GM19351 (cell line): ENCODE measurements around the gene IL17RC.
A peak's percentile ranks its signal among the peaks of the same experiment; 100 is the strongest.
"Not testable (repeated sequence)": the region's sequence is repeated elsewhere in the genome, so short reads cannot be mapped to it uniquely, and the experiment has no call there.

ENCODE experiments used
- ATAC-seq: cut with Tn5 transposase; IDR thresholded peaks from one replicate; pipeline ENCODE4 v1.9.1; 2021; ENCODE audit warnings: mild to moderate bottlenecking, moderate library complexity; ENCODE audit not compliant: unreplicated experiment

Gene IL17RC, protein sequence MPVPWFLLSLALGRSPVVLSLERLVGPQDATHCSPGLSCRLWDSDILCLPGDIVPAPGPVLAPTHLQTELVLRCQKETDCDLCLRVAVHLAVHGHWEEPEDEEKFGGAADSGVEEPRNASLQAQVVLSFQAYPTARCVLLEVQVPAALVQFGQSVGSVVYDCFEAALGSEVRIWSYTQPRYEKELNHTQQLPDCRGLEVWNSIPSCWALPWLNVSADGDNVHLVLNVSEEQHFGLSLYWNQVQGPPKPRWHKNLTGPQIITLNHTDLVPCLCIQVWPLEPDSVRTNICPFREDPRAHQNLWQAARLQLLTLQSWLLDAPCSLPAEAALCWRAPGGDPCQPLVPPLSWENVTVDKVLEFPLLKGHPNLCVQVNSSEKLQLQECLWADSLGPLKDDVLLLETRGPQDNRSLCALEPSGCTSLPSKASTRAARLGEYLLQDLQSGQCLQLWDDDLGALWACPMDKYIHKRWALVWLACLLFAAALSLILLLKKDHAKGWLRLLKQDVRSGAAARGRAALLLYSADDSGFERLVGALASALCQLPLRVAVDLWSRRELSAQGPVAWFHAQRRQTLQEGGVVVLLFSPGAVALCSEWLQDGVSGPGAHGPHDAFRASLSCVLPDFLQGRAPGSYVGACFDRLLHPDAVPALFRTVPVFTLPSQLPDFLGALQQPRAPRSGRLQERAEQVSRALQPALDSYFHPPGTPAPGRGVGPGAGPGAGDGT

DNA sequence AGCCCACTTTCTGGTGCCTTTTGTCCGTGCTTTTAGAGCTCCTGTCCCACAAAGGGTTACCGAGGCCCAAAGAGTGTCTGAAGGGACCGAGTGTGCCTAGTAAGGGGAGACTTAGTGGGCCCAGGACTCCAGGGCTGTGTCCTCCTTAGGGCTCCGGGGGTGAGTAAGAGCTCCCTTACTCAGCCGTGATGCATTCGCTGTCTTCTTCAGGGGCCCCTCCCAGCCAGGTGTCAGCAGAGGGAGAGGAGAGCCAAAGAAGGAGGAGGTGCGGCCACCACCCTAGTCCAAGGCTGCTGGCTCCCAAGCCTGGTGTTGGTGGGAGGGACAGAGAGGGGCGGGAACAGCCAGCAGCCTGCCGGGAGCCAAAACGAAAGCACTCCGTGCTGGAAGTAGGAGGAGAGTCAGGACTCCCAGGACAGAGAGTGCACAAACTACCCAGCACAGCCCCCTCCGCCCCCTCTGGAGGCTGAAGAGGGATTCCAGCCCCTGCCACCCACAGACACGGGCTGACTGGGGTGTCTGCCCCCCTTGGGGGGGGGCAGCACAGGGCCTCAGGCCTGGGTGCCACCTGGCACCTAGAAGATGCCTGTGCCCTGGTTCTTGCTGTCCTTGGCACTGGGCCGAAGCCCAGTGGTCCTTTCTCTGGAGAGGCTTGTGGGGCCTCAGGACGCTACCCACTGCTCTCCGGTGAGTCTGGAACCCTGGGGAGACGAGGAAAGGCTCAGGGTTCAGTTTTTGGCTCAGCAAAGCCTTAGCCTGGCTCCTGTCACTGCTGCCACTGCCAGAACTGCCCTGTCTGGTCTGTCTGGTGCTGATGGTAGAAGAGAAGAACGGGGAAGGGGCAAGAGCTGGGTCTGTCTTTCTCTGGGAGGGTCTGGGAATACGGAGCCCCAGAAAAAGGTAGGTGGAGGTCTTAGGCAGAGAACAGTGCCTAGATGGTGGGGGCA, at the start of gene IL17RC:
IL17RC (plus strand) TSS at position 365 of the 947 bp plus-strand sequence; CDS start at position 583, 218 bp downstream.
- ATAC-seq = no peak

DNA sequence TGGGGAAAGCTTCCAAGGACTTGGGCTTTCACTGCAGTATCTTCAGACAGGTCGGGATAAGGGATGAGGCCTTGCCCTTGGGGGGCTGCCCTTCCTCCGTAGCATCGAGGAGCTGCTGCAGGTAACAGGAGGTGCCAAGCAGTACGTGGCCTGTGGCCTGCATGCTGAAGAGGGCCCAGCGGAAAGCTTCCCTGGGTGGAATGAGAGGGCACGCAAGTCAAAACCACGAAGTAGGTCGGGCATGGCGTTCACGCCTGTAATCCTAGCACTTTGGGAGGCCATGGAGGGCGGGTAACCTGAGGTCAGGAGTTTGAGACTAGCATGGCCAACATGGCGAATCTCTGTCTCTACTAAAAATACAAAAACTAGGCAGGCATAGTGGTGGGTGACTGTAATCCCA, 49.8 kb upstream of the IL17RC start:
- no peak for ATAC-seq

DNA sequence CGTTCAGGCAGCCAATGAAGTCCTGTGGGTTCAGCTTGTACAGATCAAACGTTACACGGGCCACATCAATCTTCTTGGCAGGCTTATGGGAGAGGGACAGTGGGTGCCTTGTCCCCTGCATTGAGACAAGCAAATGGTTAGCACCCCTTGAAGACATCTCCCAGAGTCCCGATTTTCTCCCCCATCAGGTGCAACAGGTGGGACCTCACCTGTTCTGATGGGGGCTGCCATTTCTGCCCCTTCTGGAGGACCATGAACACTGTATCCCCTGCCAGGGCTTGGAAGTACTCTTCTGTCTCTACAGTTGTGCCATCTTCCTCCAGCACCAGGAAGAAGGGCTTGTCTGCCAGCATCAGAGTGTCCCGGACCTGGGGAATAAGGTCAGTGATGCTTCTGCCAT, 46.9 kb upstream of the IL17RC start:
- no peak for ATAC-seq

DNA sequence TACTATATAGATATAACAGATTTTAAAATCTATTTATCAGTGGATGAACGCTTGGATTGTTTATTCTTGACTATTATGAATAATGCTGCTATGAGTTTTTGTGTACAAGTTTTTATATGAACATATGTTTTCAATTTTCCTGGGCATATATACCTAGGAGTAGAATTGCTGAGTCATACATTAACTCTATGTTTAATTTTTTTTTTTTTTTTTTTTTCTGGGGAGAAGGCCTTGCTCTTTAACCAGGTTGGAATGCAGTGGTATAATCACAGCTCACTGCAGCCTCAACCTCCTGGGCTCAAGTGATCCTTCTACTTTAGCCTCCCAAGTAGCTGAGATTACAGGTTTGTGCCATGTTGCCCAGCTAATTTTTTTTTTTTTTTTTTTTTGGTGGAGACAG, 45.9 kb upstream of the IL17RC start:
- ATAC-seq = no peak

DNA sequence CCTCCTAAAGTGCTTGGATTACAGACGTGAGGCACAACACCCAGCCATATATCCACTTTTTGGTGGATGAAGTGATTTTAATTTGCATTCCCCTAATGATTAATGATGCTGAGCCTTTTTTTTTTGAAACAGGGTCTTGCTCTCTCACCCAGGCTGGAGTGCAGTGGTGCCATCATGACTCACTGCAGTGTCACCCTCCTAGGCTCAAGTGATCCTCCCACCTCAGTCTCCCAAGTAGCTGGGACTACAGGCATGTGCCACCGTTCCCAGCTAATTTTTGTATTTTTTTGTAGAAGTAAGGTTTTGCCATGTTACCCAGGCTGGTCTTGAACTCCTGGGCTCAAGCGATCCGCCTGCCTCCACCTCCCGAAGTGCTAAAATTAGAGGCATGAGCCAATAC, 44.8 kb upstream of the IL17RC start:
- not testable (repeated sequence) for ATAC-seq

DNA sequence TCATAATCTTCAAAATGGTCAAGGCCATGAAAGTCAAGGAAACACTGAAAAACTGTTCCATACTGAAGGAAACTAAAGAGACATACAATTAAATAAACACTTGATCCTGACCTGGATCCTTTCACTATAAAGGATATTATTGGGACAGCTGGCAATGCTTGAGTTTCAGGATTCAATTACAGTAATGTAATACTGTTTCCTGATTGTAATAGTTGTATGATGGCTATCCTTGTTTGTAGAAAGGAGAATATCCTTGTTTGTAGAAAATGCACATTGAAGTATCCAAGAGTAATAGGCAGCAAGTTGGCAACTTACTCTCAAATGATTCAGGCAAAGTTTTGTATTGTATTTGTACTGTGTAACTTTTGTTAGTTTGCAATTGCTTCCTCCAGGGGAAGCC, 41.5 kb upstream of the IL17RC start:
- ATAC-seq = no peak

DNA sequence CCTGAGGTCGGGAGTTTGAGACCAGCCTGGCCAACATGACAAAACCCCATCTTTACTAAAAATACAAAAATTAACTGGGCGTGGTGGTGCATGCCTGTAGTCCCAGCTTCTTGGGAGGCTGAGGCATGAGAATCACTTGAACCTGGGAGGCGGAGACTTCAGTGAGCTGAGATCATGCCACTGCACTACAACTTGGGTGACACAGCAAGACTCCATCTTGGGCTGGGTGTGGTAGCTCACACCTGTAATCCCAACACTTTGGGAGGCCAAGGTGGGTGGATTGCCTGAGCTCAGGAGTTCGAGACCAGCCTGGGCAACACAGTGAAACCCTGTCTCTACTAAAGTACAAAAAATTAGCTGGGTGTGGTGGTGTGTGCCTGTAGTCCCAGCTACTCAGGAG, 40.6 kb upstream of the IL17RC start:
- not testable (repeated sequence) for ATAC-seq

DNA sequence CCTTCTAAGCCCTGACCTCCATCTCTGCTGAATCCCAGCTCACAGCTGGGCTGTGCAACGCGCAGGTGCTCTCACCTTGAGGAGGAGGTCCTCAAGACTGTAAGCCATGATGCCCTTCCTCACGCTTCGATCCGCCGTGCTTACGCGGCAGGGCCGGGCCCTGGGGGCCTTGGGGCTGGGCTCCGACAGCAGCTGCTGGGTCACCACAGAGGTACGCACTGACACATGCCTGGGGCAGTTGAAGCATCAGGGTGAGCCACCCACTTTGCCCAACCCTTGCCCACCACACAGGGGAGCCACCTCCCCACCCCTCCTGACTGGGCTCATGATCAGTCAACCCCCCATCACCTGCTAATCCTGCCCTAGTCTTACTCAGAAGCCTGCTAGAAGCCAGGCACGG, 39.9 kb upstream of the IL17RC start:
- ATAC-seq = no peak

DNA sequence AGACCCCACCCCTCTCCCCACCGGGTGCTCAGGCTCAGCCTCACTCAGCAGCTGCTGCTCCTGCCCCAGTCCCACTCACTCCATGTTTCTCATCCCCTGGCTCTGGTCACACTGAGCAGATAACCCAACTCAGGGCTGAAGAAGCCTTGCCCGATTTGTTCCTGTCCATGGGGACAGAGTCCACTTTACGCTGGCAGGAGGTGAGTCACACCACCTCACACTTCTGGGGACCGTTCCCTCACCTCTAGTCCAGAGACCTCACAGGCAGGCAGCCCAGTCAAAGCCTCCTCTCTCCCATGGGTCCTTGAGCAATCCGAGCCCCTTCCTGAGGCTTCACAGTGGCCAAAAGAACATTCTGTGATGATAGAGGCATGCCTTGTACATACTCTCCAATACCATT, 38.2 kb upstream of the IL17RC start:
- ATAC-seq = no peak

DNA sequence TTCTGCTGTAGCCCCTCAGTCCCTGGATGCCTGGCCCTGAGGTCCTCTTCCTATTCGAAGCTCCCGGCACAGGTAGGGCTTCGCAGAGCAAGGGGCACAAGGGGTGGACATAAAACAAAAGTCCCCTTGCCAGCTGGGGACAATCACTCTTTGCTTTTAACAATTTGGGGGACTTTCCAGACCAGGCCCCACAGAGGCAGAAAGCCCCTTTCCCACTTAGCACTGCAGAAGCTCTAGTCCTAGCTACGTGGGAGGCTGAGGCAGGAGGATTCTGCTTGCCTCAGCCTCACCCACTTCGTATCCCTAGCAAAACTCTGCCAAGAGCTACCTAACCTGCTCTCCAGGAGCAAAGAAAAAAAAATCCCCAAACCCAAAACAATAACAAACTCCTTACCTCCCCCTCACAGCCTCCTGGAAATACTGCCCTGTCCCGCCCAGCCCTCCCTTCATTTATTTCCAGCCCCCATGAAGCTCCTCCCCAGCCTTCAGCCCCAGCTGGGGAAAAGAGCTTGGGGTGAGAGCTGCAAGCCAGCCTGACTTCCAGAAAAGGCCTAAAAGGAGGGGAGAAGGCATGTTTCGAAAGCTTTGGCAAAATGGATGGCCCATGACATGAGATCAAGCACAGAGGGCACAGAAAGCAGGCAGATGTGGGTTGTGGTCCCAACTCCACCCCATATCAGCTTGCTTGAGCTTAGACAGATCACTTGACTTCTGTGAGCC, 36.9 kb upstream of the IL17RC start, which contains the start of gene CIDEC:
CIDEC (minus strand) TSS at position 424 of the 720 bp plus-strand sequence. CDS start 1,767 bp downstream, outside the sequence.
- ATAC-seq = no peak

DNA sequence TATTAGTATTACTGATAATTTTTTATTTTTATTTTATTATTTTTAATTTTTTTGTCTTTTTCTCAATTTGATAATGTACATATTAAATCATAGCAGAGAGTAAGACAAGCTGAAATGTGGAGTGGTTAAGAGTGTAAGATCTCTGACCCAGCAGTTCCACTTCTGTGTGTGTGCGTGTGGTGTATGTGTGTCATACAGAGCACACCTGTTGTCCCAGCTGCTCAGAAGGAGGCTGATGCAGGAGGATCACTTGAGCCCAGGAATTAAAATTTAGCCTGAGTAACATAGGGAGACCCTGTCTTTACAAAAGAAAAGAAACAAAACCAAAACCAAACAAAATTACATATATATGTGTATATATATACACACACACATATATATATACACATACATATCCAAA, 35.5 kb upstream of the IL17RC start:
- ATAC-seq = no peak

DNA sequence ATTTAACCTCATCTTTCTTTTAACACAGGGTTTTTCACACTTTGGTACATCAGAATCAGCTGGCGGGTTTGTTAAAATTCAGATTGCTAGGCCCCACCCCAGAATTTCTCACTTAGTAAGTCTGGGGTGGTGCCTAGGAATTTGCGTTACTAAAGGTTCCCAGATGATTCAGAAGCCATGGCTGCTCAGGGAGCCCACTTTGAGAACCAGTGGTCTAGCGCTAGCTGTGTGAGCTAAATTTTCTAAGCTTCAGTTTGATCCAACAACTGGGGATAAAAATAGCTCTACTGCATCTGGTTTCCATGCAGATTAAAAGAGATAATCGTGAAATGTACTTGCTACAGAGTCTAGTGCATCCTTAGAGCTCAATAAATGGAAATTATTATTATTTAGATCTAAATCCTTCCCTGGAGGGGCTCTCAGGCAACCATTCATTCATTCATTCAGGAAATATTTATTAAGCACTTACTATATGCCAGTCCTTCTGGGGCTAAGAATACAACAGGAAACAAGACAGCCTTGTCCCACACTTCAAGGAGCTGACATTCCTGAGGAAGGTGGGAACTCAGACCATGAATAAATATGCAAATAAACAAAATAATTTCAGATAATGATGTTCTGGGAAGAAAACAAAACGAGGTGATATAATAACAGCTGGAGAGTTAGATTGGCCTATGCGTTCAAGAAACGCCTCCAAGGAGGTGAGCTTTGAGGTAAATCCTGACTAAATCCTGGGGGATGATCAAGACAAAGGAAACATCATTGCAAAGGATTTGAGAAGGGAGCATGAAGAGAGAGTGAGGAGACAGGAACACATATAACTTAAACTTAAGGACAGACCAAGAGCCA, 33.0 kb upstream of the IL17RC start:
- ATAC-seq = no peak

DNA sequence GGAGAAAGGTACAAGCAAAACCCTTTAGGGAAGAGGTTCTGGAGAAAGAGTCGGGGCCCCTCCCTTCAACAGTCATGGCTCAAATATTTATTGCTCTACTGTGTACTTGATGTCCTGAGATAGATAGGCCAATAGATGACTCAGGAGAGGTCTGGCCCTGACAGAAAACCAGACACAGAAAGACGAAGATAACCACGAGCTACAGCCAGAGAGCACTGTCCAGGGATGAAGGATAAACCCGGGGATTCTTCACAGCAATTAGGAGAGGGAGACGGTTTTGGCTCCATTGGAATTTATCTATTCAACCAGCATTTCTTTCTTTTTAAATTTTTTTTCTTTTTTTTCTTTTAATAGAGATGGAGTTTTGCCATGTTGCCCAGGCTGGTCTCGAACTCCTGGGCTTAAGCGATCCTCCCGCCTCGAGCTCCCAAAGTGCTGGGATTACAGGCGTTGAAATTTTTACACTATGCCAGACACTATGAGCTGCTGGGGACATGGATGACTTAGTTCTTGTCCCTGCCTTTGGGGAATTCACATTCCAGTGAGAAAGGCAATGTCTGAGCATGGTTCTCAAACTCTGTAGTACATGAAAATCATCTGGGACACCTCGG, 32.2 kb upstream of the IL17RC start:
- ATAC-seq = no peak

DNA sequence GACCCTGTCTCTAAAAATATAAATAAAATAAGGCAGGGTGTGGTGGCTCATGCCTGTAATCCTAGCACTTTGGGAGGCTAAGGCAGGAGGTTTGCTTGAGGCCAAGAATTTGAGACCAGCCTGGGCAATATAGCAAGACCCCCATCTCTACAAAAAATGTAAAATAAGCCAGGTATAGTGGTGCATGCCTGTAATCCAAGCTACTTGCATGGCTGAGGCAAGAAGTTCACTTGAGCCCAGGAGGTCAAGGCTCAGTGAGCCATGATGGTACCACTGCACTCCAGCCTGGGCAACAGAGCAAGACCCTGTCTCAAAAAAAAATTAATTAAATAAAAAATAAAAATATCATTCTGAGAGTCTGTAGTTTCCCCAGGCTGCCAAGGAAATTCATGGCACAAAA, 30.6 kb upstream of the IL17RC start:
- no peak for ATAC-seq

DNA sequence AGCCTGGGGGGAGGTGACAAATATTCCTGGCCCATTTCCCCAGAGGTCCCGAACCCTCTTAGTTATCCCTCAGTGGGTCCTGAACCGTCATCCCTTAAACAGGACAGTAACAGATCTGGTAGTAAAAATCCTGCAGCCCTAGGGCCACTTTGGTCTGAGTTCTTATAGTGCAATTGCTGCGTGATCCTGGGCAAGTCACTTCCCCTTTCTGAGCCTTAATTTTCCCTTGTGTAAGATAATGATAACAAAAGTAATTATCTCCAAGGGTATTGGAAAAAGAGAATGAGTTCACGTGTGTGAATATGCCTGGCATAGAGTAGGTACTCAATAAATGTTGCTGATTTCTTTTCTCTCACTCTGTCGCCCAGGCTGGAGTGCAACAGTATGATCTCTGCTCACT, 29.4 kb upstream of the IL17RC start:
- no peak for ATAC-seq

DNA sequence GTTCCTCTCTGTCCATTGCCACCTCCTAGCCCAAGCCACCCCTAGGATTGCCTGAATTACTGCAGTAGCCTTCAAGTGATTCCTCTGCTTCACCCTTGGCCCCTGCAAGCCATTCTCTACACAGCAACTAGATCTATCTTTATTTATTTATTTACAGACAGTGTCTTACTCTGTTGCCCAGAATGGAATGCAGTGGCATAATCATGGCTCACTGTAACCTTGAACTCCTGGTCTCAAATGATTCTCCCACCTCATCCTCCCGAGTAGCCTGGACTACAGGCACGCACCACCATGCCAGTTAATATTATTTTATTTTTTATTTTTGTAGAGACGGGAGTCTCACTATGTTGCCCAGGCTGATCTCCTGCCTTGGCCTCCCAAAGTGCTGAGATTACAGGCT, 28.4 kb upstream of the IL17RC start:
- ATAC-seq = no peak

DNA sequence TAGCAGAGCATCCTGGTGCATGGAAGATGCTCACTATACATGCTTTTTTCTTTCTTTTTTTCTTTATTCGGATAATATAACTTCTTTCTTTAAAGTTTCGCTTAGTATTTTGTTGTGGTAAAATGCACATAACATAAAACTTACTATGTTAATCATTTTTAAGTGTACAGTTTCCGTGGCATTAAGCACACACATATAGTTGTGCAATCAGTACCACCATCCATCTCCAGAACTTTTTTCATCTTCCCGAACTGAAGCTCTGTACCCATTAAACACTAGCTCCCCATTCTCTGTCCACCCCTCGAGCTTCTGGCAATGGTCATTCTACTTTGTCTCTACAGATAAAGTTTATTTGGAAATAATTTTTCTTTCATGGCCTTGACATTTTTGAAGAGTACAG, 27.5 kb upstream of the IL17RC start:
- ATAC-seq = no peak

DNA sequence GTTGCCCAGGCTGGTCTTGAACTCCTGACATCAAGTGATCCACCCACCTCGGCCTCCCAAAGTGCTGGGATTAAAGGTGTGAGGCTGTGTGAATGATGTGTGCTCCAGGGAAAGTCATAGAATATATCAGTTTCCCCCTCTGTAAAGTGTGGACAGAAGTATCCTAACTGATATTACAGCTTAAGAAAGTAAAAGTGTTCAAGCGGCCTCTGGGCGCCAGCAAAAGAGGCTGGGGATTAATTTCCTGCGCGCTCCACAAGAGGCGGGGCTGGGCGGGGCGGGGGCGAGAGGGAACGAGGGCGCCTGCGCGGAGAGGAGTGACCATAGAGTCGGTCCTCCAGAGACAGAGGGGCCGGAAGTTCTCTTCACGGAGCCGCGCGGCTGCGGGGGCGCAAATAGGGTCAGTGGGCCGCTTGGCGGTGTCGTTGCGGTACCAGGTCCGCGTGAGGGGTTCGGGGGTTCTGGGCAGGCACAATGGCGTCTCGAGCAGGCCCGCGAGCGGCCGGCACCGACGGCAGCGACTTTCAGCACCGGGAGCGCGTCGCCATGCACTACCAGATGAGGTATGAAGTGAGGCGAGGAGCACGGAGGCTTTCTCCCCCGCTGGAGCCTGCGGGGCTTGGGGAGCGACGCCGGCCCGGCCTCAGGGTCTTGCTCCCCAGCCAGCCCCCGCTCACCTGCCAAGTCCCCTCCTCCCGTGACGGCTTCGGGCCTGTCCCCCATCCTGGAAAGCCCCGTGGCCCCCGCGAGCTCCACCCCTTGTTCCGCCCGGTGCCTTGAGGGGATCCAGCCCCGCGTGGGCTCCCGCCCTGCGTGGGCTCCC, 26.4 kb upstream of the IL17RC start, which contains the start of gene JAGN1:
JAGN1 (plus strand) TSS at position 362 of the 823 bp plus-strand sequence; CDS start at position 475, 113 bp downstream.
- ATAC-seq = peak; percentile 79
